Activated T-helper 1 cell treated with anti-CD3 and anti-CD28 coated beads, Interleukin-2, amount 50 U/mL, for 16 hours (primary cell): ENCODE measurements around the gene RBM42.
"Not testable (repeated sequence)": the region's sequence is repeated elsewhere in the genome, so short reads cannot be mapped to it uniquely, and the experiment has no call there.

Source experiments
- DNase-seq, 2 donors: peaks; one replicate each; pipeline ENCODE4 v3.0.0-alpha.2; 2020; ENCODE audit warnings: low read depth in 1 of 2, low spot score in 1 of 2

RBM42 gene

DNA sequence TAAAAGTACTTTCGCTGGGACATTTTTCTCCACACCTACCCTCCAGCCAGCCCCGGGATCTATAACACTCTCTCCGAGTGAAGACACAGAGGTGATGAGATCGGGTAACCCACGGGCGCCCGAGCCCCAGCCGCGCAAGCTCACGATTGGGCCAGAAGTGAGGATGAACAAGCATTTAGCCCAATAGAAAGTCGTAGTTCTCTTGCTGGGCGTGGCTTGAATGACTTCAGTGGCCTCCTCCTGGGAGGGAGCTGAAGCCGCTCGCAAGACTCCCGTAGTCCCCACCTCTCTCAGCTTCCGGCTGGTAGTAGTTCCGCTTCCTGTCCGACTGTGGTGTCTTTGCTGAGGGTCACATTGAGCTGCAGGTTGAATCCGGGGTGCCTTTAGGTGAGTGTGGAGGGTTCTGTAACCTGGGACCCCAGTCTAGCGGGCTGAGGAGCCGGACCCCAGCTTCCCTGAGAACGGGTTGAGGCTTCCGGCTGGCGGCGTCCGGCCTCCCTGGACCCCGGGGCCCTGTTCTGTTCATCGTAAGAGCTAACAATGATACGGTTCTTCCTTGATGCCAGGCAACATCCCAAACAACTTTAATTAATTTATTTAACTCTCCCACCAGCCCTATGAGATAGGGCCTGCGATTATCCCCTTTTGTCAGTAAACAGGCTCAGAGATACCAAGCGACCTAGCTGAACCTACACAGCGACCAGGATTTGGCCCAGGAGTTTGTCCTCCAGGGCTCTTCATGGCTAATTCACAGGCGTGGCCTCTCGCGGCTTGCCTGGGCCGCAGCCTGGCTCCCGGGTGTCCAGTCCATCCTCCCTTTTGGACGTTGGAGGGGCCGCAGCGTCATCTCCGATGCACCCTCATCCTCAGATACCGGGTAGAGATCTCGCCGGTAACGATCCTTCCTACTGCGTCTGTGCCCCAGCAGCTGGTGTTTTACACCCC, 19.5 kb downstream of the RBM42 start, which contains the start of gene COX6B1:
Gene COX6B1 (plus strand): TSS at position 307 of the 945 bp plus-strand sequence. CDS start 2,921 bp downstream, outside the sequence.
- DNase-seq = peak; percentile 74 to 84

DNA sequence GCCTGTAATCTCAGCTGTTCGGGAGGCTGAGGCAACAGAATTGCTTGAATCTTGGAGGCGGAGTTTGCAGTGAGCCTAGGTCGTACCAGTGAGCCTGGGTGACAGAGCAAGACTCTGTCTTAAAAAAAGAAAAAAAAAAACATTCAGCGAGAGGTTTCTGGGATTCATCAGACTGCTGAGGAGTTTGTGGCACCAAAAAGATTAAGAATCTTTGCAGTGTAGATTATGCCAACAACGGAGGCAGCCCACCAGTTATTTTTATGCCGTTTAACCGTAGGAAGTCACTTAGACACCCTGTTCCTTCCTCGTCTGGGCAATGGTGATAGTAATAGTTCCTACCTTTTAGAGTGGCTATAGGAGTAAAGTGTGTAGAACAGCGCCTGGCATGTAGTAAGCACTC, 21.7 kb downstream of the RBM42 start:
- no peak for DNase-seq

DNA sequence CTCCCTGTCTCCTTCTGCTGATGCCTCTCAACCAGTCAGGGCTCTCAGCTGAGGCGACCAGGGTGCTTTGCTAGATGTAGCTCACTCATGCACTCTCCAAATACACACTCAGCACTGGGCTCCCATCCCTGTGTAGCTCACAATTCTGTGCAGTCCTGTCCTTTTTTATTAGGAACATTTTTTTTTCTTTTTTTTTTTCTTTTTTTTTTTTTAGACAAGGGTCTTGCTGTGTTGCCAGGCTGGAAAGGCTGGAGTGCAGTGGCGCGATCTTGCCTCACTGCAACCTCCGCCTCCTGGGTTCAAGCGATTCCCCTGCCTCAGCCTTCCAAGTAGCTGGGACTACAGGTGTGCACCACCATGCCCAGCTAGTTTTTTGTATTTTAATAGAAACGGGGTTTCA, 26.0 kb downstream of the RBM42 start:
- DNase-seq = not testable (repeated sequence)

DNA sequence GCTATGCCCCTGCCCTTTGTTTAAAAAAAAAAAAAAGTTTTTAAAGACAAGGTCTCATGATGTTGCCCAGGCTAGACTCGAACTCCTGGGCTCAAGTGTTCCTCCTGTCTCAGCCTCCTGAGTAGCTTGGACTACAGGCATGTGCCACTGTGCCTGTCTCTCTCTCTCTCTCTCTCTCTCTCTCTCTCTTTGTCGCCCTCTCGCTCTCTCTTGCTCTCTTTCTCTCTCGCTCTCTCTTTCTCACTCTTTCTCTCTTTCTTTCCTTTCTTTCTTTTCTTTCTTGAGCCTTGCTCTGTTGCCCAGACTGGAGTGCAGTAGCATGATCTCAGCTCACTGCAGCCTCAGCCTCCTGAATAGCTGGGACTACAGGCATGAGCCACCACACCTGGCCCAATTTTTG, 26.8 kb downstream of the RBM42 start:
- DNase-seq = no peak

DNA sequence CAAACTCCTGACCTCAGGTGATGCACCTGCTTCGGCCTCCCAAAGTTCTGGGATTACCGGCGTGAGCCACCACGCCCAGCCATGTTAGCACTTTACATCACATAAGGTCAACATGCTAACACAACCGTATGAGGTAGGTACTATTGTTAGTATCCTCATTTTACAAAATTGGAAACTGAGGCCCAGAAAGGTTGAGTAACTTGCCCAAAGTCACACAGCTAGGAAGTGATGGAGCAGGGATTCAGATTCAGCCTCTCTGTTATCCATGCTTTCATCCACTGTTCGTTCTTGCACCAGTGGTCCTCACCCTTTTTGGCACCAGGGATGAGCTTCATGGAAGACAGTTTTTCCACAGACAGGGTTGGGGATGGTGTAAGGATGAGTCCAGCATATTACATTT, 27.9 kb downstream of the RBM42 start:
- DNase-seq = no peak

DNA sequence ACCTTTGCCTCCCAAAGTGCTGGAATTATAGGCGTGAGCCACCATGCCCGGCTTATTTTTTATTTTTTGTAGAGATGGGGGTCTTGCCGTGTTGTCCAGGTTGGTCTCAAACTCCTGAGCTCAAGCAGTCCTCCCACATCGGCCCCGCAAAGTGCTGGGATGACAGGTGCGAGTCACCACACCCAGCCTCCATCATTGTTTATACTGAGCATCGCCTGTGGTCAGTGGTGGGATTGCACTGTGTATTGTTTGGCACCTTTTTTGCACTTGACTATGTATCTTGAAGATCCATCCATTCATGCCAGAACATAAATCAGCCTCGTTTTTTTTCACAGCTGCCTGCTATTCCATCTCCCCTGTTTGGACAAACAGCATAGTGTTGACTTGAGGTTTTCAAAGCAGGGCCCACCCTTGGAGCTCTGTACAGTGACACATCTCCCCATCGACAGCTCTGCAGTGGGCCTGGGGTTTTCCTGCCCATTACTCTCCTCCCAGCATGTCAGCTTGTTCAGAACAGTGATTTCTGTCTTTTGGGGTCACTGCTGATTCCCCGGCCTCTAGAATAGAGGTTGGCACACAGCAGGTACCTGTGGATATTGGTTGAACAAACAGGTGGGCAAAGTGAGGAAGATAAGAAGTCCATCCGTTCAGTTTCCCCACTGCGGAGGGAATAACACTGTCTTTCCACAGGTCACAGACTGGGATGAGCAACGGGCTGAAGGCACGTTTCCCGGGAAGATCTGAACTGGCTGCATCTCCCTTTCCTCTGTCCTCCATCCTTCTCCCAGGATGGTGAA, 29.3 kb downstream of the RBM42 start:
- DNase-seq = no peak

DNA sequence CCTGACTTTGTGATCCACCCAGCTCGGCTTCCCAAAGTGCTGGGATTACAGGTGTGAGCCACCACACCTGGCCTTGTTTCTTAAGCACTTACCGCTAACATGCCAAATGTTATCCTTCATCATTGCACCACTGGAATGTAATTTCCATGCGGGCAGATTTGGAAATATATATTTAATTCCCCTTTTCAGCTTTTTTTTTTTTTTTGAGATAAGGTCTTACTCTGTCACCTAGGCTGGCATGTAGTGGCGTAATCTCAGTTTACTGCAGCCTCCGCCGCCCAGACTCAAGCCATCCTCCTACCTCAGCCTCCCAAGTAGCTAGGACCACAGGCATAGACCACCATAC, 33.1 kb downstream of the RBM42 start:
- DNase-seq = no peak

DNA sequence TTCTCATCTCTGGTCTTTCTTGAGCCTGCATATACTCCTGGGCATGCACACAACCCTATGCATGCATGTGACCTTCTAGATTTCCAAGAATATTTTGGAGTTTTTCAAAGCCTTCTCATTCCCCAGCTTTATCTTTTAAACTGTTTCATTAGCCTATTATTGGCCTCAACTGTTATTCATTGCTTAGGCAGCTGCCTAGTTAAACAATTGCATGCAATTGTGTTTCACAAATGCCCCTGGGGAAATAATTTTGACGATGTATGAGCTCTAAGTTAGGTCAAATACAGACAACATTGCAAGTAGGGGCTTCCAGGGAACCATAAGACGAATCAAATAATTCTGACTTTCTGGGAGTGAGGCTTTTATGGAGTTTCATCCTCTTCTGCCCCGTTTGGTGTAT, 35.1 kb downstream of the RBM42 start:
- DNase-seq = no peak

DNA sequence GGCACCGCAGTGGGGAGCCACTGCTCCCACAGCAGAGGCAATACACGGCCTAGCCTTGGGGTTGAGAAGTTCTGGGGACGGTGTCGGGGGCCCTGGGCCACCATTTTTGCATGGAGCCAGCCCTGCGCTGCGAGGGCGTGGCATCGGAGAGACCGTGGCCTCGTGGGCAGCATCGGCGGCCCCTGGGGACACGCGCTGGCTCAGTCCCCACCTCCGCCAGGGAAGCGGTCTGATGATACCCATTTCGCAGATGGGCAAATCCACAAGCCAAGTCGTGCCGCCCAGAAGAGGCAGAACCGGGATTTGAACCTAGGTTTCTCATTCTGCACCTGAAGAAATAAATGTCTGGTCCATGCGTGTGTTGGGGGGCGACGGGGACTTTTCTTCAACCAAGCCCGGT, 36.3 kb downstream of the RBM42 start:
- no peak for DNase-seq

DNA sequence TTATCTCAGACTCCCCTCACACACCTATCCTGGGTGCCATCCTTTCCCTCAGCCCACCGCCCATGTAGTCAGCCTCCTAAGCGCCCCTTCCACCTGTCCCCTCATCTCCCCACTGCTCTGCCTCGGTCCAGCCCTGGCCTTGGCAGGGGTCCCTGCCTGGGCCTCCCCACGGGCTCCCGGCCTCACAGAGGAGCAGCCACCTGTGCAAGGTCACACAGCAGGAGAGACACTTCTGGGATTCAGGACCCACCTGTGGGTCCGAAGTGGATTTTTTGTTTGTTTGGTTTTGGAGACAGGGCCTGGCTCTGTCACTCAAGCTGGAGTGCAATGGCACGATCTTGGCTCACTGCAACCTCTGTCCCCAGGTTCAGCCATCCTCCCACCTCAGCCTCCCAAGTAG, 36.8 kb downstream of the RBM42 start:
- no peak for DNase-seq

DNA sequence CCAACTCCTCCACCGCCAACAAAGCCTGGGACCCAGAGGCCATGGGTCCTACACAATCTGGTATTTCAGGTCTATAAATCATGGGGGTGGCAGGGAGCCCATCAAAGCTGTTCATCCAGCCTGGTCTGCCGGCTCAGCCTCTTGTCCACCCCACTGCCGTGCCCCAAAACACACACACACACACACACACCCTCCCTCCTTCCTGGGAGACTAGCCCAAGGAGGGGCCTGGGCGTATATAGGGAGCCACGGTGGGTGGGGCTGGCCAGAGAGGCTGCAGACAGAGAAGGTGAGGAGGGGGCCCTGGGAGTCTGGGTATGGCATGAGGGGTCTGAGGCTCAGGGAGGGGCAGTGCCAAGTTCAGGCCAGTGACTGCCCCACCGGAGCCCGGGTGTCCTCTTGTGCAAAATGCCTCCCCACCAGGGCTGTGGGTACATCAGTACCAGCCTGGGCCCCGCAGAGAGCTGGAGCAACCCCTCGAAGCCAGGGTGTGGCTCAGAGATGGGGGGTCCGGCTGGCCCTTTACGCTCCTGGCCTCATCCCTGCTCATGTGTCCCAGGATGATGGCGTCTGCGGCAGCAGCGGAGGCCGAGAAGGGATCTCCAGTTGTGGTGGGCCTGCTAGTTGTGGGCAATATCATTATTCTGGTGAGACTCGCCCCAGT, 37.5 kb downstream of the RBM42 start, which contains the start of gene UPK1A:
Gene UPK1A (plus strand): TSS at position 267 of the 663 bp plus-strand sequence. CDS start 296 bp downstream, at position 563.
- no peak for DNase-seq

DNA sequence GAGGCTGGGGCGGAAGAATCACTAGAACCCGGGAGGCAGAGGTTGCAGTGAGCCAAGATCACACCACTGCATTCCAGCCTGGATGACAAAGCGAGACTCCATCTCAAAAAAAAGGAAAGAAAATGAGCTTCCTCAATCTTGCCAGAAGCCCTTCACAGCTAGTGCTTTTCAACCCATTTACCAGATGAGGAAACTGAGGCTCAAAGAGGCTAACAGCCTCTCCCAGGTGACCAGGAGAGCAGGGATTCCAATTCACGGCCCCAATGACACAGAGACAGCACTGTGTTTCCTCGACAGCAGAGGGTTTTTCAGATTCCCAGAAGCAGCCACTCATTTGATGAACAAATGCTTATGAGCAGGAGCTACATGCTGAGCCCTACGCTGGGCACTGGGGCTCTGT, 40.7 kb downstream of the RBM42 start:
- DNase-seq = no peak

DNA sequence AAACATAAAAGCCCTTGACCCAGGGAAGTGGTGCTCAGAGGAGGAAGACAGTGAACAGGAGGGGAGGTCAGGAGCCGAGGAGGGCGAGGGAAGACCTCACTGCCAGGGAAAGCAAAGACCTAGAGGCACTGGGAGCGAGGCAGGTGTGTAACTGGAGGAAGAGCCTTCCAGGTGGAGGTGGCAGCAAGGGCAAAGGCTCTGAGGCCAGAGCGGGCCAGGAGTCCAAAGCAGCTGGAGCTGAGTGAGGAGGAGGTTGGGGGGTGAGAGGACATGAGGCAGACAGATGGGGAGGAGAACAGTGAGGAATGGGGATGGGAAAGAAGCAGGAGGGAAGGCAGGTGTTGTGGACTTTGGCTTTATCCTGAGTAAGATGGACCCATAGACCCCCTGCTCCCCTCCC, 41.1 kb downstream of the RBM42 start:
- no peak for DNase-seq

DNA sequence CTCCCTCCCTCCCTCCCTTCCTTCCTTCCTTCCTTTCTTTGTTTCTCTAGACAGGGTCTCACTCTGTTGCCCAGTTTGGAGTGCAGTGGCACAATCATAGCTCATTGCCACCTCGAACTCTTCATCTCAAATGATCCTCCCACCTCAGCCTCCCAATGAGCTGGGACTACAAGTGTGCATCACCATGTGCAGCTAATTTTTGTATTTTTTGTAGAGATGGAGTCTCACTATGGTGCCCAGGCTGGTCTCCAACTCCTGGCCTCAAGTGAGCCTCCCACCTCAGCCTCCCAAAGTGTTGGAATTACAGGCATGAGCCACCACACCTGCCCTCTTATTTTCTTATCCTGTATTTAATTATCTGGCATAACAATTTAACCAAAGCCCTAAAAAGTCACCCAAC, 41.9 kb downstream of the RBM42 start:
- no peak for DNase-seq

DNA sequence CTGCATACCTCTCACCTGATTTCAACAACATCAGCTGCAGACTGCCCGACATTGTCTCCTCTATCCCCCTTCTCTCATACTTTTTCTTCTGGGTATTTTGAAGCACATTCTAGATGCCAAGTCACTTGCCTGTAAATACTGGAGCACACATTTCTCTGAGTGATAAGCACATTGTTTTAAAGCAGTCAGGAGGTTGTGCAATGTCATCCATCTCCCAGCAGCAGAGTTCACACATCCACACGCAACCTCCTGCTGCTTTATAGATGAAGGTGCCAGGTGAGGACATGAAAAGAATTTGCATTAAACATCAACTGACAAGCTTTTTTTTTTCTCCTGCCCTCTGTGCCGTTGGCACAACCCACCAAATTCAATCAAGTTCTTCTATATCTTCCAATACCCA, 43.0 kb downstream of the RBM42 start:
- DNase-seq = no peak

DNA sequence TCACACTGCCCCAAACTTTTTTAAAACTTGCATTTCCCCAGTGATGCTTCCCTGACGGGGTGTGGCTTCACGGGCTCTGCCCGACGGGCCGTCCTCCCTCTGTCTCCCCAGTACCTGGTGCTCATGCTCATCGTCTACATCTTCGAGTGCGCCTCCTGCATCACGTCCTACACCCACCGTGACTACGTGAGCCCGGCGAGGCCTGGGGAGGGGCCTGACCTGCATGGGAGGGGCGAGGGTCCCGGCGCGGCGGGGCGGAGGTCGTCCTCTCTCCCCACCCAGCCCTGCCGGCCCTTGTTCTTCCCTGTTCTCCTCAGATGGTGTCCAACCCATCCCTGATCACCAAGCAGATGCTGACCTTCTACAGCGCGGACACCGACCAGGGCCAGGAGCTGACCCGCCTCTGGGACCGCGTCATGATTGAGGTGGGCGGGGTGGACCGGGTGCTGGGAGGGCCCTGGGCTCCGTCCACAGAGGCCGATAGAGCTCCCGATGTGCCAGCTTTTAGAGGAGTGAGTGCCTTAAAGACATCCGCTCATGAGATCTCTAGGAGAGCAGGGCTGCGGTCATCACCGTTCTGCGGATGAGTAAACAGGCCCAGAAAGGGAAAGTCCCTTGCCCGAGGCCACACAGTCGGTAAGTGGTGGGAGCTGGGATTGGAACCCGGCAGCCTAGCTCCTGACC, 44.4 kb downstream of the RBM42 start:
- DNase-seq = peak in 1 of 2 donors; percentile 15

DNA sequence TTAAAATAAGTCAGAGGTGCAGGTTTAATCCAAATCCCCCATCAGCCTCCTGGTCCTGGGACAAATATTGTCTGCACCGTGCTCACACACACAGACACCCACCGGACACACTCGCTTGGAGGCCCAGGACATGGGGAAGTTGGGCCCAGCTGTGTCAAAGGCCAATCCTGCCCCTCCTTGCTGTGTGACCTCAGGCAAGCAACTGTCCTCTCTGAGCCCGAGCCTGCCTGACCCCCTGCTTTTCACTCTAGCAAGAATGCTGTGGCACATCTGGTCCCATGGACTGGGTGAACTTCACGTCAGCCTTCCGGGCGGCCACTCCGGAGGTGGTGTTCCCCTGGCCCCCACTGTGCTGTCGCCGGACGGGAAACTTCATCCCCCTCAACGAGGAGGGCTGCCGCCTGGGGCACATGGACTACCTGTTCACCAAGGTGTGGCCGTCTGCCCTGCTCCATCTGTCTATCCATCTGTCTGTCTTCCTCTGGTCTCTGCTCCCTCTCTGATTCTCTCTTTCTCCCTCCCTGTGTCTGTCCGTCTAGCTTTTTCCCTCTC, 46.8 kb downstream of the RBM42 start:
- DNase-seq = no peak
